WTC11 (cell line): Measurements from ENCODE around the gene GRK3. TPM values are rescaled to one million over a fixed set of nuclear protein-coding genes. Genes with fewer than 3 reads are reported as not detected.

ENCODE experiments used
- ATAC-seq: fragments of 200-7000 bp; cut with Tn5 transposase; 2 replicates; pipeline ENCODE4 v1.10.0; 2021; ENCODE audit warnings: mild to moderate bottlenecking, moderate library complexity
- CTCF ChIA-PET: fragments of 300-600 bp; sonication (Branson Sonifier 250); formaldehyde crosslinking; loops from one replicate; lab custom pipeline; 2021; ENCODE audit warnings: antibody characterized with exemption; lab: Charles Lee
- POLR2A ChIA-PET: fragments of 350-600 bp; sonication (Branson Sonifier 250); formaldehyde crosslinking; loops from one replicate; lab custom pipeline; 2021; ENCODE audit warnings: antibody characterized with exemption; lab: Charles Lee
- DNase-seq: peaks from one replicate; pipeline ENCODE4 v3.0.0; 2021; ENCODE audit warnings: low spot score
- H3K27ac Mint-ChIP-seq: 2 replicates; pipeline ENCODE4 v1.8.0; 2021; ENCODE audit warnings: mixed read lengths
- H3K27me3 Mint-ChIP-seq: 2 replicates; pipeline ENCODE4 v1.8.0; 2021; ENCODE audit warnings: low read depth, mild to moderate bottlenecking, moderate library complexity, mixed read lengths
- H3K36me3 Mint-ChIP-seq: 2 replicates; pipeline ENCODE4 v1.8.0; 2021; ENCODE audit warnings: mixed read lengths
- H3K4me1 Mint-ChIP-seq: 2 replicates; pipeline ENCODE4 v1.8.0; 2022; ENCODE audit warnings: mixed read lengths
- H3K4me3 Mint-ChIP-seq: 2 replicates; pipeline ENCODE4 v1.8.0; 2021; ENCODE audit warnings: mild to moderate bottlenecking, moderate library complexity, mixed read lengths
- H3K9me3 Mint-ChIP-seq: 2 replicates; pipeline ENCODE4 v1.8.0; 2021; ENCODE audit warnings: mixed read lengths
- ATF1 ChIP-seq: sonication (generic); formaldehyde crosslinking; IDR thresholded peaks from 2 replicates; pipeline ENCODE4 v1.8.1; 2023; ENCODE audit warnings: mild to moderate bottlenecking, moderate library complexity, missing genetic modification reagents
- CDX4 ChIP-seq: fragments of 250-450 bp; sonication (Bioruptor Pico); IDR thresholded peaks from 2 replicates; pipeline ENCODE4 v1.9.0; 2021; ENCODE audit warnings: moderate library complexity, mild to moderate bottlenecking, inconsistent platforms, borderline replicate concordance
- IRF1 ChIP-seq: sonication (generic); formaldehyde crosslinking; IDR thresholded peaks from 2 replicates; pipeline ENCODE4 v1.8.0; 2023; ENCODE audit warnings: missing genetic modification reagents
- IRF2 ChIP-seq: sonication (generic); formaldehyde crosslinking; IDR thresholded peaks from 2 replicates; pipeline ENCODE4 v1.8.0; 2022; ENCODE audit warnings: low read depth, missing genetic modification reagents, borderline replicate concordance
- MLX ChIP-seq: sonication (generic); formaldehyde crosslinking; IDR thresholded peaks from 2 replicates; pipeline ENCODE4 v1.8.1; 2023; ENCODE audit warnings: mild to moderate bottlenecking, missing genetic modification reagents, moderate library complexity
- MYBL2 ChIP-seq: sonication (generic); formaldehyde crosslinking; IDR thresholded peaks from 2 replicates; pipeline ENCODE4 v1.8.1; 2023; ENCODE audit warnings: mild to moderate bottlenecking, moderate library complexity, missing genetic modification reagents
- SMAD4 ChIP-seq: sonication (generic); formaldehyde crosslinking; IDR thresholded peaks from 2 replicates; pipeline ENCODE4 v1.8.0; 2022; ENCODE audit warnings: mild to moderate bottlenecking, missing genetic modification reagents
- TEAD1 ChIP-seq: sonication (generic); formaldehyde crosslinking; IDR thresholded peaks from 2 replicates; pipeline ENCODE4 v1.8.0; 2022; ENCODE audit warnings: mild to moderate bottlenecking, missing genetic modification reagents
- TEAD4 ChIP-seq: sonication (generic); formaldehyde crosslinking; IDR thresholded peaks from 2 replicates; pipeline ENCODE4 v1.8.0; 2022; ENCODE audit warnings: mild to moderate bottlenecking, missing genetic modification reagents
- ZMAT4 ChIP-seq: fragments of 250-450 bp; sonication (Bioruptor Pico); IDR thresholded peaks from 2 replicates; pipeline ENCODE4 v1.9.0; 2021; ENCODE audit warnings: mild to moderate bottlenecking
- ZNF121 ChIP-seq: sonication (generic); formaldehyde crosslinking; IDR thresholded peaks from 2 replicates; pipeline ENCODE4 v1.8.0; 2023; ENCODE audit warnings: missing genetic modification reagents
- ZNF219 ChIP-seq: sonication (generic); formaldehyde crosslinking; IDR thresholded peaks from 2 replicates; pipeline ENCODE4 v1.8.0; 2023; ENCODE audit warnings: missing genetic modification reagents, mild to moderate bottlenecking, borderline replicate concordance
- ZNF263 ChIP-seq: sonication (generic); formaldehyde crosslinking; IDR thresholded peaks from 2 replicates; pipeline ENCODE4 v1.8.1; 2022; ENCODE audit warnings: low read depth, mild to moderate bottlenecking, moderate library complexity, missing genetic modification reagents
- ZNF317 ChIP-seq: sonication (generic); formaldehyde crosslinking; IDR thresholded peaks from 2 replicates; pipeline ENCODE4 v1.8.1; 2023; ENCODE audit warnings: low read depth, mild to moderate bottlenecking, moderate library complexity, missing genetic modification reagents, borderline replicate concordance
- ZNF416 ChIP-seq: fragments of 250-450 bp; sonication (Bioruptor Pico); IDR thresholded peaks from 2 replicates; pipeline ENCODE4 v1.9.0; 2021; ENCODE audit warnings: mild to moderate bottlenecking, inconsistent platforms
- total RNA-seq: library from RNA; stranded (reverse); gene quantifications from 3 replicates; pipeline ENCODE4 v1.2.3, GENCODE V29; 2021
- TF ChIP-seq, protein P1 (sequence below): sonication (generic); formaldehyde crosslinking; IDR thresholded peaks from 2 replicates; pipeline ENCODE4 v1.8.1; 2023; ENCODE audit warnings: mild to moderate bottlenecking, missing genetic modification reagents, moderate library complexity
- TF ChIP-seq, protein P2 (sequence below): sonication (generic); formaldehyde crosslinking; conservative IDR thresholded peaks from 2 replicates; pipeline ENCODE4 v1.8.1; 2023; ENCODE audit warnings: mild to moderate bottlenecking, low read depth, missing genetic modification reagents, moderate library complexity
- TF ChIP-seq, protein P3 (sequence below): fragments of 200-600 bp; IDR thresholded peaks from 2 replicates; pipeline ENCODE4 v1.8.0; 2022; ENCODE audit warnings: antibody characterized with exemption
- TF ChIP-seq, protein P4 (sequence below): sonication (generic); formaldehyde crosslinking; IDR thresholded peaks from 2 replicates; pipeline ENCODE4 v1.8.1; 2022; ENCODE audit warnings: mild to moderate bottlenecking, moderate library complexity, missing genetic modification reagents
- TF ChIP-seq, protein P5 (sequence below): sonication (generic); formaldehyde crosslinking; conservative IDR thresholded peaks from 2 replicates; pipeline ENCODE4 v1.8.1; 2022; ENCODE audit warnings: mild to moderate bottlenecking, missing genetic modification reagents
- TF ChIP-seq, protein P6 (sequence below): sonication (generic); formaldehyde crosslinking; IDR thresholded peaks from 2 replicates; pipeline ENCODE4 v1.8.1; 2023; ENCODE audit warnings: mild to moderate bottlenecking, missing genetic modification reagents

GRK3 gene
- total RNA-seq, 1 experiment from 2014 or later, result 27.1 TPM

GRCh38 chr22:25714070-25714469 is 149.6 kb downstream of the GRK3 start:
- ATAC-seq, result no peak
- H3K9me3 Mint-ChIP-seq, result no peaks in the 10 kb centered on the region
- ChIA-PET POLR2A (no interaction called here), CTCF (no interaction called here)
- peaks cover 5% of the 10 kb centered on the region; the same call in 1 of the 2 replicates for H3K4me1 Mint-ChIP-seq
- no peaks in the 10 kb centered on the region; the same call in 1 of the 2 replicates for H3K36me3 Mint-ChIP-seq
- TF ChIP-seq, protein P1, sequence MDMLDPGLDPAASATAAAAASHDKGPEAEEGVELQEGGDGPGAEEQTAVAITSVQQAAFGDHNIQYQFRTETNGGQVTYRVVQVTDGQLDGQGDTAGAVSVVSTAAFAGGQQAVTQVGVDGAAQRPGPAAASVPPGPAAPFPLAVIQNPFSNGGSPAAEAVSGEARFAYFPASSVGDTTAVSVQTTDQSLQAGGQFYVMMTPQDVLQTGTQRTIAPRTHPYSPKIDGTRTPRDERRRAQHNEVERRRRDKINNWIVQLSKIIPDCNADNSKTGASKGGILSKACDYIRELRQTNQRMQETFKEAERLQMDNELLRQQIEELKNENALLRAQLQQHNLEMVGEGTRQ (CRISPR knock-in tag), result no peak
- TF ChIP-seq TEAD4 (CRISPR knock-in tag) (no peak), ATF1 (CRISPR knock-in tag) (no peak), IRF2 (CRISPR knock-in tag) (no peak), ZNF121 (CRISPR knock-in tag) (no peak), MYBL2 (CRISPR knock-in tag) (no peak), ZMAT4 (no peak), ZNF416 (CRISPR knock-in tag) (no peak)
- TF ChIP-seq, protein P2, sequence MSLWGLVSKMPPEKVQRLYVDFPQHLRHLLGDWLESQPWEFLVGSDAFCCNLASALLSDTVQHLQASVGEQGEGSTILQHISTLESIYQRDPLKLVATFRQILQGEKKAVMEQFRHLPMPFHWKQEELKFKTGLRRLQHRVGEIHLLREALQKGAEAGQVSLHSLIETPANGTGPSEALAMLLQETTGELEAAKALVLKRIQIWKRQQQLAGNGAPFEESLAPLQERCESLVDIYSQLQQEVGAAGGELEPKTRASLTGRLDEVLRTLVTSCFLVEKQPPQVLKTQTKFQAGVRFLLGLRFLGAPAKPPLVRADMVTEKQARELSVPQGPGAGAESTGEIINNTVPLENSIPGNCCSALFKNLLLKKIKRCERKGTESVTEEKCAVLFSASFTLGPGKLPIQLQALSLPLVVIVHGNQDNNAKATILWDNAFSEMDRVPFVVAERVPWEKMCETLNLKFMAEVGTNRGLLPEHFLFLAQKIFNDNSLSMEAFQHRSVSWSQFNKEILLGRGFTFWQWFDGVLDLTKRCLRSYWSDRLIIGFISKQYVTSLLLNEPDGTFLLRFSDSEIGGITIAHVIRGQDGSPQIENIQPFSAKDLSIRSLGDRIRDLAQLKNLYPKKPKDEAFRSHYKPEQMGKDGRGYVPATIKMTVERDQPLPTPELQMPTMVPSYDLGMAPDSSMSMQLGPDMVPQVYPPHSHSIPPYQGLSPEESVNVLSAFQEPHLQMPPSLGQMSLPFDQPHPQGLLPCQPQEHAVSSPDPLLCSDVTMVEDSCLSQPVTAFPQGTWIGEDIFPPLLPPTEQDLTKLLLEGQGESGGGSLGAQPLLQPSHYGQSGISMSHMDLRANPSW (CRISPR knock-in tag), result no peak
- TF ChIP-seq, protein P3, sequence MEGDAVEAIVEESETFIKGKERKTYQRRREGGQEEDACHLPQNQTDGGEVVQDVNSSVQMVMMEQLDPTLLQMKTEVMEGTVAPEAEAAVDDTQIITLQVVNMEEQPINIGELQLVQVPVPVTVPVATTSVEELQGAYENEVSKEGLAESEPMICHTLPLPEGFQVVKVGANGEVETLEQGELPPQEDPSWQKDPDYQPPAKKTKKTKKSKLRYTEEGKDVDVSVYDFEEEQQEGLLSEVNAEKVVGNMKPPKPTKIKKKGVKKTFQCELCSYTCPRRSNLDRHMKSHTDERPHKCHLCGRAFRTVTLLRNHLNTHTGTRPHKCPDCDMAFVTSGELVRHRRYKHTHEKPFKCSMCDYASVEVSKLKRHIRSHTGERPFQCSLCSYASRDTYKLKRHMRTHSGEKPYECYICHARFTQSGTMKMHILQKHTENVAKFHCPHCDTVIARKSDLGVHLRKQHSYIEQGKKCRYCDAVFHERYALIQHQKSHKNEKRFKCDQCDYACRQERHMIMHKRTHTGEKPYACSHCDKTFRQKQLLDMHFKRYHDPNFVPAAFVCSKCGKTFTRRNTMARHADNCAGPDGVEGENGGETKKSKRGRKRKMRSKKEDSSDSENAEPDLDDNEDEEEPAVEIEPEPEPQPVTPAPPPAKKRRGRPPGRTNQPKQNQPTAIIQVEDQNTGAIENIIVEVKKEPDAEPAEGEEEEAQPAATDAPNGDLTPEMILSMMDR, result no peak
- TF ChIP-seq, protein P4, sequence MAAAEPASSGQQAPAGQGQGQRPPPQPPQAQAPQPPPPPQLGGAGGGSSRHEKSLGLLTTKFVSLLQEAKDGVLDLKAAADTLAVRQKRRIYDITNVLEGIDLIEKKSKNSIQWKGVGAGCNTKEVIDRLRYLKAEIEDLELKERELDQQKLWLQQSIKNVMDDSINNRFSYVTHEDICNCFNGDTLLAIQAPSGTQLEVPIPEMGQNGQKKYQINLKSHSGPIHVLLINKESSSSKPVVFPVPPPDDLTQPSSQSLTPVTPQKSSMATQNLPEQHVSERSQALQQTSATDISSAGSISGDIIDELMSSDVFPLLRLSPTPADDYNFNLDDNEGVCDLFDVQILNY, result no peak
- TF ChIP-seq, protein P5, sequence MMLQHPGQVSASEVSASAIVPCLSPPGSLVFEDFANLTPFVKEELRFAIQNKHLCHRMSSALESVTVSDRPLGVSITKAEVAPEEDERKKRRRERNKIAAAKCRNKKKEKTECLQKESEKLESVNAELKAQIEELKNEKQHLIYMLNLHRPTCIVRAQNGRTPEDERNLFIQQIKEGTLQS (CRISPR knock-in tag), result no peak
- TF ChIP-seq, protein P6, sequence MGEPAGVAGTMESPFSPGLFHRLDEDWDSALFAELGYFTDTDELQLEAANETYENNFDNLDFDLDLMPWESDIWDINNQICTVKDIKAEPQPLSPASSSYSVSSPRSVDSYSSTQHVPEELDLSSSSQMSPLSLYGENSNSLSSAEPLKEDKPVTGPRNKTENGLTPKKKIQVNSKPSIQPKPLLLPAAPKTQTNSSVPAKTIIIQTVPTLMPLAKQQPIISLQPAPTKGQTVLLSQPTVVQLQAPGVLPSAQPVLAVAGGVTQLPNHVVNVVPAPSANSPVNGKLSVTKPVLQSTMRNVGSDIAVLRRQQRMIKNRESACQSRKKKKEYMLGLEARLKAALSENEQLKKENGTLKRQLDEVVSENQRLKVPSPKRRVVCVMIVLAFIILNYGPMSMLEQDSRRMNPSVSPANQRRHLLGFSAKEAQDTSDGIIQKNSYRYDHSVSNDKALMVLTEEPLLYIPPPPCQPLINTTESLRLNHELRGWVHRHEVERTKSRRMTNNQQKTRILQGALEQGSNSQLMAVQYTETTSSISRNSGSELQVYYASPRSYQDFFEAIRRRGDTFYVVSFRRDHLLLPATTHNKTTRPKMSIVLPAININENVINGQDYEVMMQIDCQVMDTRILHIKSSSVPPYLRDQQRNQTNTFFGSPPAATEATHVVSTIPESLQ (CRISPR knock-in tag), result no peak
- DNase-seq, result no peak
- no peak overlapping the region for H3K4me3 Mint-ChIP-seq
- no peak overlapping the region for H3K27ac Mint-ChIP-seq
- H3K27me3 Mint-ChIP-seq, result no peaks in the 10 kb centered on the region

DNA sequence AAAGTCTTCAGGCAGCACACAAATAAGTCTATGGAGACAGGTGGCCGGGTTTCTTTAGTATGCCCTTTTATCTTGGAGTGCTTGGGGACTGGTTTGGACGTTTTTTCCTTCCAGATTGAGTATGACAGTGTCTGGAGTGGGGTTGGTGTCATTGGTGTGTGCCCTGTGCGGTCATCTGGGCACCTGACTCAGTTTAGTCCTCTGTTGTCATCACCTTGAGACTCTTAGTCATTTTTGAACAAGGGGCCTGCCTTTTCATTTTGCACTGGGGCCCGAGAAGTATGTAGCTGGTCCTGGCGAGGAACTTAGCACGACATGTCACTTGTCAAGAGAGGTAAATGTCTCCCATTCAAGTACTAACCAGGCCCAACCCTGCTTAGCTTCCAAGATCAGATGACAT is 150.3 kb downstream of the GRK3 start:
- peaks cover 5% of the 10 kb centered on the region; the same call in 1 of the 2 replicates for H3K4me1 Mint-ChIP-seq
- DNase-seq (no peak), ATAC-seq (no peak)
- no peak overlapping the region for H3K27ac Mint-ChIP-seq
- ChIA-PET CTCF (no interaction called here), POLR2A (no interaction called here)
- no peaks in the 10 kb centered on the region for H3K27me3 Mint-ChIP-seq
- no peak overlapping the region for H3K4me3 Mint-ChIP-seq
- no peaks in the 10 kb centered on the region; the same call in 1 of the 2 replicates for H3K36me3 Mint-ChIP-seq
- no peaks in the 10 kb centered on the region for H3K9me3 Mint-ChIP-seq
- no peak for TF ChIP-seq CDX4 (CRISPR knock-in tag)
- TF ChIP-seq TEAD1 (CRISPR knock-in tag), result no peak
- TF ChIP-seq, protein P4, result no peak
- no peak for TF ChIP-seq ZNF317 (CRISPR knock-in tag)
- no peak for TF ChIP-seq IRF1
- TF ChIP-seq MLX (CRISPR knock-in tag), result no peak
- TF ChIP-seq ZNF219 (CRISPR knock-in tag), result no peak
- TF ChIP-seq ZNF263 (CRISPR knock-in tag), result no peak
- TF ChIP-seq, protein P1 (CRISPR knock-in tag), result no peak
- TF ChIP-seq SMAD4, result no peak
